Stimulated activated naive CD4-positive, alpha-beta T cell treated with Interleukin-2 at 50 U/mL for 16 hours (primary cell): ENCODE data around the gene C12orf57.

Source experiments
- DNase-seq: peaks from one replicate; lab custom pipeline; 2025; lab: John Stamatoyannopoulos, UW

Gene C12orf57

GRCh38 chr12:6953442-6954315 lies 9.9 kb downstream of the C12orf57 start:
- DNase-seq, result peak; percentile 81

GRCh38 chr12:6954316-6955107 lies 10.7 kb downstream of the C12orf57 start:
- no peak for DNase-seq

GRCh38 chr12:6955108-6956020 lies 11.5 kb downstream of the C12orf57 start:
- no peak for DNase-seq

- no peak for DNase-seq
Observed at GRCh38 chr12:6956021-6956727, 12.4 kb downstream of the C12orf57 start.

GRCh38 chr12:6957151-6957701 lies 13.4 kb downstream of the C12orf57 start:
- no peak for DNase-seq

- no peak for DNase-seq
Observed at GRCh38 chr12:6957741-6958608, 14.2 kb downstream of the C12orf57 start.

- no peak for DNase-seq
Observed at GRCh38 chr12:6958609-6959057, 14.8 kb downstream of the C12orf57 start.

GRCh38 chr12:6959058-6959804 lies 15.4 kb downstream of the C12orf57 start:
- peak; percentile 72 for DNase-seq

GRCh38 chr12:6959805-6960592 lies 16.2 kb downstream of the C12orf57 start:
- no peak for DNase-seq

GRCh38 chr12:6960593-6961277 lies 16.9 kb downstream of the C12orf57 start:
- no peak for DNase-seq

- peak; percentile 96 for DNase-seq
Observed at GRCh38 chr12:6961278-6961694, 17.5 kb downstream of the C12orf57 start.

GRCh38 chr12:6961695-6962284 lies 18.0 kb downstream of the C12orf57 start:
- peak; percentile 61 for DNase-seq

GRCh38 chr12:6962285-6963015 lies 18.6 kb downstream of the C12orf57 start:
- DNase-seq, result no peak

GRCh38 chr12:6963016-6963731 lies 19.4 kb downstream of the C12orf57 start:
- DNase-seq, result no peak

GRCh38 chr12:6963791-6964413 lies 20.1 kb downstream of the C12orf57 start:
- DNase-seq, result no peak
